Nucleus accumbens (tissue), 56 donors: ENCODE data around the gene HHAT.

ENCODE experiments used
- DNase-seq, 56 donors: peaks; one replicate each; lab custom pipeline; 2025; lab: John Stamatoyannopoulos, UW

HHAT gene

GRCh38 chr1:210328746-210329503 is at the start of gene HHAT:
Gene HHAT, plus strand, starts transcription at chr1:210328902. Its CDS starts 20,074 bp downstream, at chr1:210348976.
- peak in 53 of 56 donors; percentile 9 to 82 (median 64) for DNase-seq

GRCh38 chr1:210280221-210280620 is 48.5 kb upstream of the HHAT start:
- no peak for DNase-seq

GRCh38 chr1:210288116-210288515 is 40.6 kb upstream of the HHAT start:
- no peak for DNase-seq

GRCh38 chr1:210289248-210289647 is 39.5 kb upstream of the HHAT start:
- DNase-seq, result no peak

- DNase-seq, result no peak
Measured at GRCh38 chr1:210291081-210291764, 37.5 kb upstream of the HHAT start.

GRCh38 chr1:210291786-210292230 is 36.9 kb upstream of the HHAT start:
- peak in 5 of 56 donors; percentile 8 to 38 (median 12) for DNase-seq

- DNase-seq, result peak in 28 of 56 donors; percentile 4 to 69 (median 18)
Measured at GRCh38 chr1:210292231-210292871, 36.4 kb upstream of the HHAT start.

- DNase-seq, result no peak
Measured at GRCh38 chr1:210293171-210293607, 35.5 kb upstream of the HHAT start.

- DNase-seq, result no peak
Measured at GRCh38 chr1:210294999-210295745, 33.5 kb upstream of the HHAT start.

GRCh38 chr1:210296682-210297081 is 32.0 kb upstream of the HHAT start:
- DNase-seq, result no peak

GRCh38 chr1:210298296-210298695 is 30.4 kb upstream of the HHAT start:
- DNase-seq, result no peak

GRCh38 chr1:210298936-210299335 is 29.8 kb upstream of the HHAT start:
- no peak for DNase-seq

- DNase-seq, result no peak
Measured at GRCh38 chr1:210299501-210299900, 29.2 kb upstream of the HHAT start.

GRCh38 chr1:210300923-210301614 is 27.6 kb upstream of the HHAT start:
- no peak for DNase-seq

GRCh38 chr1:210301615-210302000 is 27.1 kb upstream of the HHAT start:
- peak in 1 of 56 donors; percentile 22 for DNase-seq

GRCh38 chr1:210302501-210302900 is 26.2 kb upstream of the HHAT start:
- DNase-seq, result peak in 13 of 56 donors; percentile 5 to 38 (median 21)

GRCh38 chr1:210303391-210303790 is 25.3 kb upstream of the HHAT start:
- DNase-seq, result no peak

GRCh38 chr1:210310562-210311153 is 18.0 kb upstream of the HHAT start:
- peak in 3 of 56 donors; percentile 8 to 35 (median 11) for DNase-seq

- DNase-seq, result no peak
Measured at GRCh38 chr1:210311726-210312493, 16.8 kb upstream of the HHAT start.
